NCI-H1930 (cell line): ENCODE results near the gene TEX55.
"Not testable (repeated sequence)": the region's sequence is repeated elsewhere in the genome, so short reads cannot be mapped to it uniquely, and the experiment has no call there.

ENCODE experiments used
- DNase-seq, 2 experiments: peaks; one replicate each; lab custom pipeline; 2025; lab: John Stamatoyannopoulos, UW

The TEX55 gene

GRCh38 chr3:119145500-119146167 is at the start of gene TEX55:
Gene TEX55, plus strand, starts transcription at chr3:119146165. Its CDS starts 25 bp downstream, at chr3:119146190.
- peak; percentile 70 to 79 for DNase-seq

GRCh38 chr3:119098003-119098402 is 48.0 kb upstream of the TEX55 start:
- no peak for DNase-seq

GRCh38 chr3:119098619-119099222 is 47.2 kb upstream of the TEX55 start:
- peak in 1 of 2 experiments; percentile 4 for DNase-seq

- DNase-seq: no peak
These were observed 46.2 kb upstream of the TEX55 start for GRCh38 chr3:119099785-119100184.

GRCh38 chr3:119104031-119104430 is 41.9 kb upstream of the TEX55 start:
- DNase-seq: no peak

- DNase-seq: not testable (repeated sequence)
These were observed 27.6 kb upstream of the TEX55 start for GRCh38 chr3:119118330-119118729.

- DNase-seq: no peak
These were observed 25.5 kb upstream of the TEX55 start for GRCh38 chr3:119120480-119120879.

GRCh38 chr3:119122350-119122749 is 23.6 kb upstream of the TEX55 start:
- DNase-seq: no peak

GRCh38 chr3:119125342-119125741 is 20.6 kb upstream of the TEX55 start:
- no peak for DNase-seq

- no peak for DNase-seq
These were observed 20.0 kb upstream of the TEX55 start for GRCh38 chr3:119125742-119126504.

- DNase-seq: not testable (repeated sequence)
These were observed 15.7 kb upstream of the TEX55 start for GRCh38 chr3:119130291-119130690.

- not testable (repeated sequence) for DNase-seq
These were observed 13.7 kb upstream of the TEX55 start for GRCh38 chr3:119132291-119132690.

- DNase-seq: not testable (repeated sequence)
These were observed 6.6 kb upstream of the TEX55 start for GRCh38 chr3:119139360-119139759.

GRCh38 chr3:119140466-119140865 is 5.5 kb upstream of the TEX55 start:
- no peak for DNase-seq

- DNase-seq: no peak
These were observed 851 bp upstream of the TEX55 start for GRCh38 chr3:119145128-119145499.

GRCh38 chr3:119146578-119147375 is 812 bp downstream of the TEX55 start:
- DNase-seq: no peak

GRCh38 chr3:119147494-119147893 is 1.5 kb downstream of the TEX55 start:
- DNase-seq: no peak

- DNase-seq: no peak
These were observed 2.7 kb downstream of the TEX55 start for GRCh38 chr3:119148493-119149180.

GRCh38 chr3:119149484-119149883 is 3.5 kb downstream of the TEX55 start:
- DNase-seq: no peak

- DNase-seq: no peak
These were observed 10.9 kb downstream of the TEX55 start for GRCh38 chr3:119156868-119157267.

- DNase-seq: no peak
These were observed 12.0 kb downstream of the TEX55 start for GRCh38 chr3:119157971-119158370.

- DNase-seq: no peak
These were observed 14.4 kb downstream of the TEX55 start for GRCh38 chr3:119160361-119160760.
